GM19455 (cell line): ENCODE results near the gene PIK3R4.

ENCODE experiments used
- ATAC-seq: cut with Tn5 transposase; IDR thresholded peaks from one replicate; pipeline ENCODE4 v1.9.1; 2021; ENCODE audit not compliant: unreplicated experiment

PIK3R4 gene

DNA sequence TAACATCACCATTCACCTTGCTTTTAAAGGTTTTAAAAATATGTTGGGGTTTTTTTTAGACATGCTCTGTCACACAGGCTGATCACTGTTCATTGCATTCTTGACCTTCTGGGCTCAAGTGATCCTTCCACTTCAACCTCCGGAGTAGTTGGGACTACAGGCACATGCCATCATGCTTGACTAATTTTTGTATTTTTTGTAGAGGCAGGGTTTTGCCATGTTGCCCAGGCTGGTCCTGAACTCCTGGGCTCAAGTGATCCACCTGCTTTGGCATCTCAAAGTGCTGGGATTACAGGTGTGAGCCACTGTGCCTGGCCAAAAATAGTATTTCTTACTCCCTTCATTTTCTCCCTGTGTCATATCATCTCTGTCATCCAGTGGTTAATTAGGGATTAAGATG, 101.4 kb downstream of the PIK3R4 start:
- ATAC-seq, result no peak

DNA sequence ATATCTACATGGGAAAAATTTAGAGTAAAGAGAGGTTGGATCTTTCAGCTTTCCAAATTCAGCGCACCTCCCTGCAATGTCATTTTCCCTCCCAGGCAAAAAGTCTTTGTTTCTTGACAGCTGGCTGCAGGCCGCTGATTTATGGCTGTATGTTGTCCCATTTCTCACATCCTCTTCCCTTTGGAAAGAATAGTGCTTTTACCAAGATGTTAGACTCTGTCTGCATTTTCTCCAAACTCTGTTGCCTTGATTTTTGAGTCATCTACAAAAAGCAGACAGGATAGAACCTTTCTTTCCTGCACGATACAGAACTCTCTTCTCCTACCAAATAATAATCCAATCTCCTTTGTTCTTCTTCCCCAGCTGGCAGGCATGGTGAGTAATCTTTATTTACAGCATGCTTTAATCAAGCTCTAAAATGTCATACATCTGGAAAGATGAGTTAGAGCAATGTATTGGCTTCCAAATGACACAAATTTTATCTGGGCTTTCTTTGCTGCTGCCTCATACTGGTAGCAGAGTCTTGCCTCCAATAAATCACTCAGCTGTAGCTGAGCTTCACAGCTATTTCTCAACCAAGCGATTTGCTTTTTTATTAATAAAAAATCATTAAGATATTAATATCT, 101.9 kb downstream of the PIK3R4 start:
- ATAC-seq, result no peak

GRCh38 chr3:130640027-130640426, 106.6 kb downstream of the PIK3R4 start:
- ATAC-seq, result no peak

GRCh38 chr3:130636480-130637234, 110.0 kb downstream of the PIK3R4 start:
- no peak for ATAC-seq

- ATAC-seq, result no peak
Measured at GRCh38 chr3:130635978-130636377, 110.7 kb downstream of the PIK3R4 start.

DNA sequence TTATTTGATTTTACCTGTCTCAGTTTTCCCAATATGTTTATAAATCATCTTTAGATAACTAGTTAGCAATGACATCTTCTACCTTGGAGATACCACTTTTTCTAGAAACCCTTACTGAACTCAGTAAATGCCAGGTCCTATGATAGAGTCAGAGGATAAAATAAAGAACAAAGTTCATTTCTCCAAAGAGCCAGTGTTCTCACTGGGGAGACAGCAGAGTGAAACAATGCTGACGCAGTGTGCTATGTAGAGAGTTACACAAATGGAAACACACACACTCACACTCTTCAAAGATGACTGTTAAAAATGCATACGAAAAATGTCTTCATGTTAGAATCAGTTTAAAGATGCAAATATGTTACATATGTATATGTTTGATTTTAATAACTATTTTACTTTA, 111.3 kb downstream of the PIK3R4 start:
- ATAC-seq, result no peak
